NCI-H748 (cell line): Measurements from ENCODE around the gene PSMB1.
A peak's percentile ranks its signal among the peaks of the same experiment; 100 is the strongest.
"Not testable (repeated sequence)": the region's sequence is repeated elsewhere in the genome, so short reads cannot be mapped to it uniquely, and the experiment has no call there.

ENCODE experiments used
- DNase-seq: peaks from one replicate; lab custom pipeline; 2025; ENCODE audit not compliant: unreplicated experiment; lab: John Stamatoyannopoulos, UW

Gene PSMB1

DNA sequence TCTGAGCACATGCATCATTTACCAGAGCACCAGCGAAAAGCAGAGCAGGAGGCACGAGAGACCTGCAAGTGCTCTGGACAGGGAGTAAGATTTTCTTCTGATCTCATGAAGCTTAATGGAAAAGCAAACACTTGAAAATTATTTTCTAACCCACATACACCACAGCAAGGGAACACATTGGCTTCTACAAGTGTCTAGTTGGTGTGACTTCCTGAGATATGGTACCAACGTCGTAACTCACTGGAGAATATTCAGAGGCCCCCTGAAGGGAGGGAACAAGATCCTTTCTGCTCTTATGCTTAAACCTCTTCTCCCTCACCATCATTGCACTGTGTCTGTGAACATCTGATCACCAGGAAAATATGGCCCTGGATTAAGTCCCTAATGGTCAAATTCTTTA is 48.6 kb downstream of the PSMB1 start:
- DNase-seq = no peak

DNA sequence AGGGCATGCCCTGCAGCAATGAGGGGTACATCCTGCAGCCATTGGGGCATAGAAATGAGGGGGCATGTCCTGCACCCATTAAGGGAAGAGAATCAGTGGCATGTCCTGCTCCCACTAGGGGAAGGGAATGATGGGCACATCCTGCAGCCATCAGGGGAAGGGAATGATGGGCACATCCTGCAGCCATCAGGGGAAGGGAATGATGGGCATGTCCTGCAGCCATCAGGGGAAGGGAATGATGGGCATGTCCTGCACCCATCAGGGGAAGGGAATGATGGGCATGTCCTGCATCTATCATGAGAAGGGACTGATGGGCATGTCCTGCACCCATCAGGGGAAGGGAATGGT is 49.7 kb downstream of the PSMB1 start:
- DNase-seq = no peak

DNA sequence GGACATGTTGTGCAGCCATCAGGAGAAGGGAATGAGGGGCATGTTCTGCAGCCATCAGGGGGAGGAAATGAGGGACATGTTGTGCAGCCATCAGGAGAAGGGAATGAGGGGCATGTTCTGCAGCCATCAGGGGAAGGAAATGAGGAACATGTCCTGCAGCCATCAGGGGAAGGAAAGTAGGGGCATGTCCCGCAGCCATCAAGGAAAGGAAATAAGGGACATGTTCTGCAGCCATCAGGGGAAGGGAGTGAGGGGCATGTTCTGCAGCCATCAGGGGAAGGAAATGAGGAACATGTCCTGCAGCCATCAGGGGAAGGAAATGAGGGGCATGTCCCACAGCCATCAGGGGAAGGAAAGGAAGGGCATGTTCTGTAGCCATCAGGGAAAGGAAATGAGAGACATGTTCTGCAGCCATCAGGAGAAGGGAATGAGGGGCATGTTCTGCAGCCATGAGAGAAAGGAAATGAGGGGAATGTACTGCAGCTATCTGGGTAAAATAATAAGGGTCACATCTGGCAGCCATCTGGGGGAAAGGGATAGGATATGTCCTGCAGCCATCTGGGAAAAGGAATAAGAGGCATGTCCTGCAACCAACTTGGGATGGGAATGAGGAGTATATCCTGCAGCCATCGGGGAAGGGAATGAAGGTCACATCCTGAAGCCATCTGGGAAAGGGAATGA is 50.2 kb downstream of the PSMB1 start:
- DNase-seq = not testable (repeated sequence)

DNA sequence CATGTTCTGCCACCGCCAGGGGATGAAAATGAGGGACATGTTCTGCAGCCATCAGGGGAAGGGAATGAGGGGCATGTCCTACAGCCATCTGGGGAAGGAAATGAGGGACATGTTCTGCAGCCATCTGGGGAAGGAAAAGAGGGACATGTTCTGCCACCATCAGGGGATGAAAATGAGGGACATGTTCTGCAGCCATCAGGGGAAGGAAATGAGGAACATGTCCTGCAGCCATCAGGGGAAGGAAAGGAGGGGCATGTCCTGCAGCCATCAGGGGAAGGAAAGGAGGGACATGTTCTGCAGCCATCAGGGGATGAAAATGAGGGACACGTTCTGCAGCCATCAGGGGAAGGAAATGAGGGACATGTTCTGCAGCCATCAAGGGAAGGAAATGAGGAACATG is 50.8 kb downstream of the PSMB1 start:
- not testable (repeated sequence) for DNase-seq

DNA sequence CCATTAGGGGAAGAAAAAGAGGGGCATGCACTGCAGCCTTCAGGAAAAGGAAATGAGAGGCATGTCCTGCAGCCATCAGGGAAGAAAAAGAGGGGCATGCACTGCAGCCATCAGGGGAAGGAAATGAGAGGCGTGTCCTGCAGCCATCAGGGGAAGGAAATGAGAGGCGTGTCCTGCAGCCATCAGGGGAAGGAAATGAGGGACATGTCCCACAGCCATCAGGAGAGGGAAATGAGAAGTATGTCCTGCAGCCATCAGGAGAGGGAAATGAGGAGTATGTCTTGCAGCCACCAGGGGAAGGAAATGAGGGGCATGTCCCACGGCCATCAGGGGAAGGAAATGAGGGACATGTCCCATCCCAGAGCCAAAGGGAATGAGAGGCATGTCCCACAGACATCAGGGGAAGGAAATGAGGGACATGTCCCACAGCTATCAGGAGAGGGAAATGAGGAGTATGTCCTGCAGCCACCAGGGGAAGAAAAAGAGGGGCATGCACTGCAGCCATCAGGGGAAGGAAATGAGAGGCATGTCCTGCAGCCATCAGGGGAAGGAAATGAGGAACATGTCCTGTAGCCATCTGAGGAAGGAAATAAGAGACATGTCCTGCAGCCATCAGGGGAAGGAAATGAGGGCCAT is 52.0 kb downstream of the PSMB1 start:
- DNase-seq = no peak

DNA sequence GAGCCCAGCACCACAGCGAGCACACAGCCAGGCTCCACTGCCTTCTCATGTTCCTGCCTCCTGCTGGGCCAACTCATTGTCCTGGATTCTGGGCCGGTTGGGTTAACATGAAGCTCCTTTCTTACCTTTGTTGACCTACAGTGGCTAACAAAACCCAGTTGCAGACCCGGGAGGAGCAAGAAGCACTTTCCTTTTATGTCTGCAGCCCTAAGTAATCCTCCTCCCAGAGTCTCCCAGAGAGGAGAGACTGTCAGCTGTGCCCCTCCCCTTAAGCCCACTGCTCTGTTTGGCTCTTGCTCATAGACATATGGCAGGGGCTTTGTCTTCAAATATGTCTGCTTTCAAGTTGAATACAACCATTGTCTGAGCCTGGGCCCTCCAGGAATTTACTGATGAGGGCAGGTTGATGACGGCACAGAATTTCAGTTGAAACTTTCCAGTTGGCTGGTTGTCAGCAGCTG is 55.2 kb downstream of the PSMB1 start:
- peak; percentile 94 for DNase-seq

GRCh38 chr6:170493354-170493753 is 59.8 kb downstream of the PSMB1 start:
- no peak for DNase-seq

DNA sequence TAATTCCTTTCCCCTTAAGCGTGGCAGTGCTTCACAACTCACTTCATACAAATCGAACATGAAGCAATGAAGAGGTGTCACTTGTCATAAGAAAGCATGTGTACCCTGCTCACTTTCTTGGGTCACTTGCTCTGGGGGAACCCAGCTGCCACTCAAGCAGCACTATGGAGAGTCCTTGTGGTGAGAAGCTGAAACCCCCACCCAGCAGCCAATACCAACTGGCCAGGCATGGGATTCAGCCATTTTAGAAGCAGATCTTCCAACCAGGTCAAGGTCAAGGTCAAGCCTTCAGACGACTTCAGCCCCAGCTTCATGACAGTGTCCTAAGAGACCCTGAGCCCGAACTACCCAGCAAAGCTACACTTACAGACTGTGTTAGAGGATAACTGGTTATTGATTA is 62.8 kb downstream of the PSMB1 start:
- DNase-seq = no peak

DNA sequence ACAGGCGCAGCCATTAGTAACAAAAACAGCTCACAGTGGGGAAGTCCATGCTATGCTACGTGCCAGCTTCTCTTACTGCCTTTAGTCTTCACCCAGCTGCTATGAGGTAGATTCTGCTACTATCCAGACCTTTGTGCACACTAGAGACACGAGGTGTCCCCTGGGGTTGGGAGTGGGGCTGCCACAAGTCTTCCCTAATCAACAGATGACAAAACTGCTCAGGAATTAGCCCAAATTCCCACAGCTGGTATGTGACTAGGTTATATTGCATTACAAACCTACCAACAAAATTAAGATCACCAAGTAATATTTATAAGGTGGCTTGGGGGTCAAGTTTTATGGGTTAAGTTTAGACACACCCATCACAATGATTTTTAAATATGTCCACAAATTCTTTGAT is 63.3 kb downstream of the PSMB1 start:
- DNase-seq = no peak

DNA sequence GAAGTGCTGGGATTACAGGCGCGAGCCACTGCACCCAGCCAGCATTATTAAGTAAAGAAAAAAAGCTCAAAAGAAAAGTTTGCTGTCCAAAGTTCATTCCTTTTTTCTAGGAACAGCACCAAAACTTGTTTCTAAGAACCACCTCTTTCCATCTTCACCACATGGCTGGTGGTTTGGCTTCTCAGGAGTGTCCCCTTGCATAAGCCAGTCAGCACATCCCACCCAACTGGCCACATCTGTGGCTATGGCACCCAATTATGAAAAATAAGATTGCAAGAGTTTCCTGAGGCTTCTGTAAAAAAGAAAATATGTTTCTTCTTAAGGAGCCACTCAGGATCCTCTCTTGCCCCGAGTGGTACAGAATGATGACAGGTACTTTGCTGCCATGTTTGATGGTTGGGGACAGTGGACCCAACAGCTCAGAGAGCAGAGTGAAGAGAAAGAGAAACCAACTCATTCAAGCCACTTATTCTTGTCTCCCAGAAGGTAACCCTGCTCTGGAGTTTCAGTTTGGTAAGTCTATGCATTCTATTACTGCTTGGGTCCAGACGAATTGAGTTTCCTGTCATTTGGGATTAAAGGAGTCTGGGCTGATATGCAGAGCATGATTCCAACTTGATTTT is 65.3 kb downstream of the PSMB1 start:
- no peak for DNase-seq

DNA sequence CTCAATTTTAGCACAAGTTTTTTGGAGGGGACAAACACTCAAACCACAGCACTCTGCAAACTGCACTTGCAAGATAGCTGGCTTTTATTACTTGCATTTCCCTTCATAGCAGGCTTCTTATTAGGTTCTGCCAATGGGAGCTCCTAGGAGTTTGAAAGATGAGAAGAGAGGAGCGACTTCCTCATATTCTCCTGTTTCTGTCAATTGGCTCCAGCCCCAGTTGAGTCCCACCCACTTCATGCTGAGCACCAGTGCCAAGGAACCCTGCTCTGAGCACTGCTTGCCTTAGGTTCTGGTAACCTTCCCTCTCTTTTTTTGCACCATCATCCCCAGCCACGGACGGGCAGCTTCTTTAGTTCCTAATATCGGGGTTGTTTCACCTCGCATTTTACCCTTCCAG is 67.9 kb downstream of the PSMB1 start:
- no peak for DNase-seq
